ENCODE data around the gene ZNF208.

The ZNF208 gene

DNA sequence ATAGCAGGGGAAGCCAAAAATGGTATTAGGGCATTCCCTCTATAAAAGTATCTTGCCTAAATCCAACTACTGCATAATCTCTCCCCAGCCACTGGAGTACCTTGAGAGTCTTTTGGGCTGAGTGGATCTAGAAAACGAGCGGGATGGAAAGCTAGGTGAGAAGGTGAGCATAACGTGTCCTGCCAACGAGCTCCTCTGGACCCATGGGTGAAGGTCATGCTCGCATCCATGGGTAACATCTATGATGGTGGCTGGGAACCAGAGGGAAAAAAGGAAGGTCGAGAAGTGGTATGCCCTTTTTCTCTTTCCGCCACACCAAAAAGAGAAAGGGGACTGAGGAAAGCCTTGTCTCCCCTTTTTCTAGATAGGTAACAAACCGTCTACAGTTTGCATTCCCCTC, 63.0 kb downstream of the ZNF208 start:
- no peaks in the 10 kb centered on the region for H3K36me3 ChIP-seq
- H3K4me1 ChIP-seq: no peaks in the 10 kb centered on the region
- TF ChIP-seq, protein P1, sequence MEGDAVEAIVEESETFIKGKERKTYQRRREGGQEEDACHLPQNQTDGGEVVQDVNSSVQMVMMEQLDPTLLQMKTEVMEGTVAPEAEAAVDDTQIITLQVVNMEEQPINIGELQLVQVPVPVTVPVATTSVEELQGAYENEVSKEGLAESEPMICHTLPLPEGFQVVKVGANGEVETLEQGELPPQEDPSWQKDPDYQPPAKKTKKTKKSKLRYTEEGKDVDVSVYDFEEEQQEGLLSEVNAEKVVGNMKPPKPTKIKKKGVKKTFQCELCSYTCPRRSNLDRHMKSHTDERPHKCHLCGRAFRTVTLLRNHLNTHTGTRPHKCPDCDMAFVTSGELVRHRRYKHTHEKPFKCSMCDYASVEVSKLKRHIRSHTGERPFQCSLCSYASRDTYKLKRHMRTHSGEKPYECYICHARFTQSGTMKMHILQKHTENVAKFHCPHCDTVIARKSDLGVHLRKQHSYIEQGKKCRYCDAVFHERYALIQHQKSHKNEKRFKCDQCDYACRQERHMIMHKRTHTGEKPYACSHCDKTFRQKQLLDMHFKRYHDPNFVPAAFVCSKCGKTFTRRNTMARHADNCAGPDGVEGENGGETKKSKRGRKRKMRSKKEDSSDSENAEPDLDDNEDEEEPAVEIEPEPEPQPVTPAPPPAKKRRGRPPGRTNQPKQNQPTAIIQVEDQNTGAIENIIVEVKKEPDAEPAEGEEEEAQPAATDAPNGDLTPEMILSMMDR (IDR thresholded peaks at IDR 0.05; ENCODE audit: low read depth, low read length): no peak
- H3K9me3 ChIP-seq: no peaks in the 10 kb centered on the region
- DNase-seq: no peak
- H3K27me3 ChIP-seq: no peaks in the 10 kb centered on the region
- H3K4me3 ChIP-seq (ENCODE audit: low read depth, low read length): no peak overlapping the region

DNA sequence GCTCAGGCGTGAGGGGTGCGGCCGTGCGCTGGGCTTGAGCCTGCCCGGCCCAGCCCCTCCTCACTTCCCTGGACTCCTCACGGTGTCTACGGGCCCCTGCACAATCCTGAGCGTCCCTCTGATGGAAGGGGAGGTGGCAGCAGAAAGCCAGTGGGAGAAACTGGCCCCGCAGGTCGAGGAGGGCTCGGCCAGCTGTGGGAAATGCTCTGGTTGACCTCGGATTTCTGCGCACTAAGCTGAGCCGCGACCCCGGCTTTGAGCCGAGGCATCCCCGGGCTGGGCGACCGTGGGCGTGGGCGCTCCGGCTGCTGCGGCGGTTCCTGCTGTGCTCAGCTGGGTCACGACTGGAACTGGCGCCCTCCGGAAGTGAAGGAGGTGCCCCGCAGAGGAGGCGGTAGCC, 70.1 kb downstream of the ZNF208 start:
- TF ChIP-seq, protein P1 (IDR thresholded peaks at IDR 0.05; ENCODE audit: low read depth, low read length): no peak
- no peaks in the 10 kb centered on the region; the same call in 1 of the 2 replicates for H3K9me3 ChIP-seq

DNA sequence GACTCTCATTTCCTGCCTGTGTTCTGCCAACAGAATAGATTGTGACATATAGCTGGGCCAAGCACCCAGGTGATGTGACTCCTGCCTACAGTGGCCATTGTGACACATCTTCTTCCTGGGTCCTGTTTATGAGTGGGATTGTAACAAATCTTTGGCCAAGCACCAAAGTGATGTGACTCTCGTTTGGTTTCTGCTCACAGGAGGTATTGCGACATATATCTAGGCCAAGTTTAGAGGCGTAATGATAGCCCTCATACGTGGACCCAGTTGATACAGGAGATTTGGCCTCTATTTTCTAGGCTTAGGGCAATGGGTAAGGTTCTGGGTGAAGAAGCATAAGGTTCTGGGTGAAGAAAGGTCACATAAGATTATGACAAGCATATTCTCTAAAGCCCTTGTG, 76.2 kb downstream of the ZNF208 start:
- TF ChIP-seq, protein P1 (IDR thresholded peaks at IDR 0.05; ENCODE audit: low read depth, low read length): no peak
- no peak for DNase-seq
- Histone ChIP-seq H3K4me3 (ENCODE audit: low read depth, low read length) (no peak overlapping the region), H3K4me1 (no peaks in the 10 kb centered on the region), H3K36me3 (no peaks in the 10 kb centered on the region), H3K9me3 (no peaks in the 10 kb centered on the region), H3K27me3 (no peaks in the 10 kb centered on the region)

More for the DNA sequence above, 70.1 kb downstream of the ZNF208 start:
- no peak for DNase-seq
- no peaks in the 10 kb centered on the region for H3K36me3 ChIP-seq
- H3K27me3 ChIP-seq: no peaks in the 10 kb centered on the region
- no peak overlapping the region for H3K4me3 ChIP-seq (ENCODE audit: low read depth, low read length)
- H3K4me1 ChIP-seq: no peaks in the 10 kb centered on the region

DNA sequence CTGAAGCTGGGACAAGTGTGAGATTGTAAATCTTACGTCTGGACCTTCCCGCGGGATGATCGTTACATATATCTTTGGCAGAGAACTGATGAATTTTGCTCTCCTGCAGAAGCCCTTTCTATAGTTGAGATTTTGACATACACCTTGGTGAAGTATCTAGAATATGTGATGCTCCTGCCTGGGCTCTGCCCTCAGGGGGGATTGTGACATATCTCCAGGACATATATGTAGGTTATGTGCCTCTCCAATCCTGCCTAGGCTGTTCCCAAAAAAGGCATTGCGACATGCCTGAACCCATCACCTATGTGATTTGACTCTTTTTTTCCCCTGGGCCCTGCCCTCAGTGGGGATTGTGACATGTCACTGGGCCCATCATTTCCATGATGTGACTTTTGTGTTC, 76.6 kb downstream of the ZNF208 start:
- Histone ChIP-seq H3K27me3 (no peaks in the 10 kb centered on the region), H3K4me1 (no peaks in the 10 kb centered on the region), H3K4me3 (ENCODE audit: low read depth, low read length) (no peak overlapping the region), H3K36me3 (no peaks in the 10 kb centered on the region), H3K9me3 (no peaks in the 10 kb centered on the region)
- no peak for DNase-seq
- TF ChIP-seq, protein P1 (IDR thresholded peaks at IDR 0.05; ENCODE audit: low read depth, low read length): no peak

DNA sequence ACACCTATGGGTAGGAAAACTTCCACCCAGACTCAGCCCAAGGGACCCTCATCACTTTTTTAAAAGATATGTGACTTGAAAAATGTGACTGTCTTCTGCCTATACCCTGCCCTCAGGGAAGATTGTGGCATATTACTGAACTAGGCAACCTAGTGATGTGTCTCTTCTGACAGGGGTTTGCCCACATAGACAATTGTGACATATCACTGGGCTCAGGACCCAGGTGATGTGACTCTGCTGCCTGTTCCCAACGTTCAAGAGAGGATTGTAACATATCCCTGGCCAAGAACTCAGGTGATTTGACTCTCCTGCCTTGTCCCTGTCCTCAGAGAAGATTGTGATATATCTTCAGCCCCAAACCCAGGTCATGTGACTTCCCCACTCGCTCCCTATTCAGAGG, 88.5 kb downstream of the ZNF208 start:
- DNase-seq: no peak
- TF ChIP-seq, protein P1 (IDR thresholded peaks at IDR 0.05; ENCODE audit: low read depth, low read length): no peak
- Histone ChIP-seq H3K4me1 (no peaks in the 10 kb centered on the region), H3K9me3 (no peaks in the 10 kb centered on the region; the same call in 1 of the 2 replicates), H3K36me3 (no peaks in the 10 kb centered on the region), H3K27me3 (no peaks in the 10 kb centered on the region), H3K4me3 (ENCODE audit: low read depth, low read length) (no peak overlapping the region)

DNA sequence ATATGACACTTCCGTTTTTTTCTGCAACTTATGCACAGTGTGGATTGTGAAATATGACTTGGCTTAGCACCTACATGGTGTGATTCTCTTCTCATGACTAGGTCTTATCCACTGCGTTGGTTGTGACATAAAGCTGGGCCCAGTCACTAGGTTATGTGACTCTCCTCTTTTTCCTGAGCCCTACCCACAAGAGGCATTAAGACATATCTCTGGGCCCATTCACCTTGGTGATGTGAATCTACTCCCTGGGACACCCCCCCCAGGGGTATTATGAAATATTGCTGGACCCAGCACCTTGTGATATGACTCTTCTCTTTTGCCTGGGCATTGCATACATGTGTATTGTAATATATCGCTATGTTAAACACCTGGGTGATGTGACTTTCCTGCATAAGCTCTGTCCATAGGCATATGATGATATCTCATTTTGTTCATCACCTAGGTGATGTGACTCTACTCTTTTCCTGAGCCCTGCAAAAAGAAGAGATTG, 89.0 kb downstream of the ZNF208 start:
- Histone ChIP-seq H3K4me3 (ENCODE audit: low read depth, low read length) (no peak overlapping the region), H3K9me3 (no peaks in the 10 kb centered on the region; the same call in 1 of the 2 replicates), H3K4me1 (no peaks in the 10 kb centered on the region), H3K36me3 (no peaks in the 10 kb centered on the region), H3K27me3 (no peaks in the 10 kb centered on the region)
- no peak for DNase-seq
- TF ChIP-seq, protein P1 (IDR thresholded peaks at IDR 0.05; ENCODE audit: low read depth, low read length): no peak
